Kidney (tissue), 14 donors: ENCODE results near the gene PIAS2. TPM values are rescaled to one million over a fixed set of nuclear protein-coding genes. Genes with fewer than 3 reads are reported as not detected.
"Not testable (repeated sequence)": the region's sequence is repeated elsewhere in the genome, so short reads cannot be mapped to it uniquely, and the experiment has no call there.

Experiments
- DNase-seq, 5 donors: peaks; one replicate each; pipeline ENCODE4 v3.0.0-alpha.2; 2013 to 2020
- FAIRE-seq: peaks from 2 replicates; lab custom pipeline; 2012; peaks lifted over from hg19 to GRCh38; lab: Jason Lieb, UNC
- H3K27ac ChIP-seq, 2 donors: one replicate each; pipeline ENCODE4 v1.7.0; 2013; ENCODE audit warnings: low read depth in 2 of 2, low read length in 2 of 2, inconsistent platforms in 1 of 2
- H3K27me3 ChIP-seq: one replicate; pipeline ENCODE4 v1.7.1; 2013; ENCODE audit warnings: low read length, inconsistent platforms; ENCODE audit not compliant: control insufficient read depth, insufficient read depth
- H3K36me3 ChIP-seq, 3 donors: one replicate each; pipeline versions ENCODE4 v1.7.0 to v1.7.1; 2013; ENCODE audit warnings: low read length in 3 of 3, control low read depth in 1 of 3, inconsistent platforms in 1 of 3; ENCODE audit not compliant: insufficient read depth in 3 of 3, control insufficient read depth in 2 of 3
- H3K4me1 ChIP-seq, 3 donors: one replicate each; pipeline versions ENCODE4 v1.7.0 to v1.7.1; 2013; ENCODE audit warnings: low read length in 3 of 3, inconsistent platforms in 1 of 3, low read depth in 1 of 3; ENCODE audit not compliant: control insufficient read depth in 2 of 3, insufficient read depth in 2 of 3
- H3K4me3 ChIP-seq, 3 donors: one replicate each; pipeline versions ENCODE4 v1.7.0 to v1.8.1; 2013; ENCODE audit warnings: low read length in 3 of 3, control low read depth in 1 of 3, inconsistent platforms in 1 of 3
- H3K9ac ChIP-seq, 3 donors: one replicate each; pipeline versions ENCODE4 v1.7.0 to v1.7.1; 2013; ENCODE audit warnings: low read length in 3 of 3, control low read depth in 1 of 3, inconsistent platforms in 1 of 3
- H3K9me3 ChIP-seq, 3 donors: one replicate each; pipeline versions ENCODE4 v1.7.0 to v1.7.1; 2013; ENCODE audit warnings: low read length in 3 of 3, control low read depth in 1 of 3, inconsistent platforms in 1 of 3; ENCODE audit not compliant: control insufficient read depth in 2 of 3, insufficient read depth in 1 of 3
- CTCF ChIP-seq: IDR thresholded peaks from 3 replicates; pipeline ENCODE4 v1.5.1; 2012; ENCODE audit warnings: mild to moderate bottlenecking, moderate library complexity, borderline replicate concordance; ENCODE audit not compliant: insufficient read depth; ENCODE audit errors: extremely low read depth
- intact Hi-C: fragments of 100-400 bp; cut with DNase I; formaldehyde crosslinking; loops from one replicate; pipeline ENCODE4 v1.11.1; 2022
- polyA plus RNA-seq: library from polyadenylated mRNA; stranded (reverse); fragments of 350-450 nt; fragmentation: Illumina TruSeq; extraction: RNeasy Lipid Tissue Mini Kit (QIAGEN cat#74804); gene quantifications from one replicate; pipeline ENCODE4 v1.2.3, GENCODE V29; 2014; ENCODE audit warnings: low read depth, low replicate concordance; ENCODE audit not compliant: insufficient read depth
- total RNA-seq: library from RNA; stranded (reverse); fragmentation: NEBNext Ultra II Directional; extraction: Animal tissue kit (Norgen Biotek cat#: 25700); gene quantifications from one replicate; pipeline ENCODE4 v1.2.1, GENCODE V29; 2021
- donor health status: control.
- donor health status: control.
- donor health status: control.
- donor health status: control.
- donor health status: control.
- donor health status: DM: yes; HTN: yes; CAD: no.
- donor health status: Normal renal cell carcinoma (clear cell type).

Gene PIAS2
- total and polyA plus RNA-seq, 2 donors from 2014 or later = 9.9 to 41.2 TPM

- DNase-seq (no peak), FAIRE-seq (no peak)
- H3K4me1 ChIP-seq = no peaks in the 10 kb centered on the region
- TF ChIP-seq CTCF = no peak
- H3K4me3 ChIP-seq = no peak overlapping the region
- no peak overlapping the region for H3K9ac ChIP-seq
- H3K27ac ChIP-seq = no peak overlapping the region
- H3K9me3 ChIP-seq = no peaks in the 10 kb centered on the region
- H3K36me3 ChIP-seq = no peaks in the 10 kb centered on the region
- no peaks in the 10 kb centered on the region for H3K27me3 ChIP-seq
- intact Hi-C loops = no loop called here
Observed at GRCh38 chr18:46812311-46812710, 105.0 kb downstream of the PIAS2 start.

GRCh38 chr18:46810481-46811000, 106.8 kb downstream of the PIAS2 start:
- no peak for TF ChIP-seq CTCF
- Histone ChIP-seq H3K36me3 (no peaks in the 10 kb centered on the region), H3K4me3 (no peak overlapping the region), H3K9me3 (no peaks in the 10 kb centered on the region), H3K4me1 (no peaks in the 10 kb centered on the region), H3K9ac (no peak overlapping the region), H3K27ac (no peak overlapping the region), H3K27me3 (no peaks in the 10 kb centered on the region)
- FAIRE-seq (no peak), DNase-seq (no peak)
- intact Hi-C loops = no loop called here

GRCh38 chr18:46809145-46809544, 108.2 kb downstream of the PIAS2 start:
- H3K27me3 ChIP-seq = no peaks in the 10 kb centered on the region
- no peak overlapping the region for H3K9ac ChIP-seq
- H3K4me3 ChIP-seq = no peak overlapping the region
- intact Hi-C loops = no loop called here
- no peak overlapping the region for H3K27ac ChIP-seq
- no peak for DNase-seq
- H3K36me3 ChIP-seq = no peaks in the 10 kb centered on the region
- H3K4me1 ChIP-seq = no peaks in the 10 kb centered on the region
- FAIRE-seq = no peak
- no peak for TF ChIP-seq CTCF
- H3K9me3 ChIP-seq = no peaks in the 10 kb centered on the region

GRCh38 chr18:46795945-46796344, 121.4 kb downstream of the PIAS2 start:
- H3K9me3 ChIP-seq, H3K9ac ChIP-seq, H3K4me3 ChIP-seq, intact Hi-C loops, H3K4me1 ChIP-seq, H3K27me3 ChIP-seq, FAIRE-seq, DNase-seq, H3K36me3 ChIP-seq, H3K27ac ChIP-seq: not testable (repeated sequence)
